ENCODE data around the gene ORC5. TPM values are rescaled to one million over a fixed set of nuclear protein-coding genes. Genes with fewer than 3 reads are reported as not detected.
A peak's percentile ranks its signal among the peaks of the same experiment; 100 is the strongest.

The ORC5 gene
- total RNA-seq, 1 donor: 22.1 TPM

DNA sequence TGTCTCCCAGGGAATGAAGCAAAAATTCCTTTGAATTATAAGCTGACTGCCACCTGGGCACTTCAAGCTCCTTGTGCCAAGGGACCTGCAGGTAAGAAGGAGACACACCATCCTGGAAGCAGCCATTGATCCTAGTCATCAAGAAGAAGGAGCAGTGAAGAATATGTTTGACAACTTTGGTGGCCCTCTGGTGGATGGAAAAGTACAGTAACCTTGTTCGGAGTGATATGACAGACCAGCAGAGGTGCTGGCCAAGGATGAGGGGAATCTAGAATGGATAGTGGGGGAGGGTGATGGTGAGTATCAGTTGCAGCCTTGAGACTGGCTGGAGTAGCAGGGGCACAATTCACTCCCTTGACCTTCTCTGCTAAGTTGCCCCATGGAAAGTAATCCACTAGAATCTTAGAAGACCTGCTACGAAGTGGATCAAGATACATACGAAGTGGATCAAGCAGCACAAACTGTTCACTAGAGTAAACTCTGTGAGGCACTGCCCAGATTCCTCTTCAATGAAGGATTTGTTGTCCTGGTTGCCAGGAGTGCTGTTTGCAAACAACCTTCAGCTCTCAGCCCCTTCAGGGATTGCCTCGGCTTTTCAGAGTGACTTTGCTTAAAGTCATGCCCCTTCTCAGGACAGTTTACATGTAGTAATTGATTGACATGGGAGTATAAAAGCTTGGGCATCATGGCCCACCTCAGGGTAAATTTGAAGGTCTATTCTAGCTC is 44.8 kb upstream of the ORC5 start:
- Histone ChIP-seq H3K4me1 (ENCODE audit: insufficient read depth, low read length) (no peaks in the 10 kb centered on the region), H3K27ac (ENCODE audit: low read depth, low read length) (no peak overlapping the region), H3K9me3 (ENCODE audit: low read depth, low read length) (no peaks in the 10 kb centered on the region), H2AFZ (ENCODE audit: low read length) (no peak overlapping the region), H3K79me2 (ENCODE audit: insufficient read depth, low read length) (no peaks in the 10 kb centered on the region), H3K27me3 (ENCODE audit: insufficient read depth, low read length) (no peaks in the 10 kb centered on the region), H4K20me1 (ENCODE audit: insufficient read depth, low read length) (no peaks in the 10 kb centered on the region), H3K4me2 (ENCODE audit: insufficient read depth, low read length) (no peak overlapping the region), H3K4me3 (ENCODE audit: insufficient read depth, low read length) (no peak overlapping the region), H3K36me3 (ENCODE audit: insufficient read depth, low read length) (no peaks in the 10 kb centered on the region)
- no peak for DNase-seq (ENCODE audit: insufficient read length, low spot score, missing footprints)
- TF ChIP-seq, protein P1, sequence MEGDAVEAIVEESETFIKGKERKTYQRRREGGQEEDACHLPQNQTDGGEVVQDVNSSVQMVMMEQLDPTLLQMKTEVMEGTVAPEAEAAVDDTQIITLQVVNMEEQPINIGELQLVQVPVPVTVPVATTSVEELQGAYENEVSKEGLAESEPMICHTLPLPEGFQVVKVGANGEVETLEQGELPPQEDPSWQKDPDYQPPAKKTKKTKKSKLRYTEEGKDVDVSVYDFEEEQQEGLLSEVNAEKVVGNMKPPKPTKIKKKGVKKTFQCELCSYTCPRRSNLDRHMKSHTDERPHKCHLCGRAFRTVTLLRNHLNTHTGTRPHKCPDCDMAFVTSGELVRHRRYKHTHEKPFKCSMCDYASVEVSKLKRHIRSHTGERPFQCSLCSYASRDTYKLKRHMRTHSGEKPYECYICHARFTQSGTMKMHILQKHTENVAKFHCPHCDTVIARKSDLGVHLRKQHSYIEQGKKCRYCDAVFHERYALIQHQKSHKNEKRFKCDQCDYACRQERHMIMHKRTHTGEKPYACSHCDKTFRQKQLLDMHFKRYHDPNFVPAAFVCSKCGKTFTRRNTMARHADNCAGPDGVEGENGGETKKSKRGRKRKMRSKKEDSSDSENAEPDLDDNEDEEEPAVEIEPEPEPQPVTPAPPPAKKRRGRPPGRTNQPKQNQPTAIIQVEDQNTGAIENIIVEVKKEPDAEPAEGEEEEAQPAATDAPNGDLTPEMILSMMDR (IDR thresholded peaks at IDR 0.05; ENCODE audit: extremely low read depth, low read depth, low read length): peak; percentile 44

DNA sequence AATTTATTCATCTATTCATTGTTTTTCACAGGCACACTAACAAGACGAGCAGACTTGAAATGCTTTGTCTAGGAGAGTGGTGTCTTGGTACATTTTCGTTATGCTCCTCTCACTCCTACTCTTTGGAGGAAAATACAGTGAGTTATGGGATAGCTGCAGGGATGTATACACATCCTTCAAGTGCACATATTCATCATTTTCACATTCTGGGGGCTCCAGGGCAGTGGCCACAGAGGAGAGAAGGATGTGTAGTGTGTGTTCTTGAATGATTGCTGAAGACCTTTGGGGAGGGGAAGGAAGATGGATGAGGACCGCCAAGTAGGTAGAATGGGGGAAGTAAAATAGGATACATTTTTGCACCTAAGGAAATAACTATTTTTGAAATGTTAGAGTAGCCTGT is 34.8 kb upstream of the ORC5 start:
- peaks cover 13% of the 10 kb centered on the region for H3K27me3 ChIP-seq (ENCODE audit: insufficient read depth, low read length)
- H3K4me3 ChIP-seq (ENCODE audit: insufficient read depth, low read length): no peak overlapping the region
- no peak overlapping the region for H3K27ac ChIP-seq (ENCODE audit: low read depth, low read length)
- no peaks in the 10 kb centered on the region for H3K79me2 ChIP-seq (ENCODE audit: insufficient read depth, low read length)
- H4K20me1 ChIP-seq (ENCODE audit: insufficient read depth, low read length): no peaks in the 10 kb centered on the region
- TF ChIP-seq, protein P1 (IDR thresholded peaks at IDR 0.05; ENCODE audit: extremely low read depth, low read depth, low read length): no peak
- no peak overlapping the region for H3K4me2 ChIP-seq (ENCODE audit: insufficient read depth, low read length)
- H3K36me3 ChIP-seq (ENCODE audit: insufficient read depth, low read length): no peaks in the 10 kb centered on the region
- no peak for DNase-seq (ENCODE audit: insufficient read length, low spot score, missing footprints)
- H2AFZ ChIP-seq (ENCODE audit: low read length): no peak overlapping the region
- peaks cover 11% of the 10 kb centered on the region for H3K4me1 ChIP-seq (ENCODE audit: insufficient read depth, low read length)
- no peaks in the 10 kb centered on the region for H3K9me3 ChIP-seq (ENCODE audit: low read depth, low read length)

DNA sequence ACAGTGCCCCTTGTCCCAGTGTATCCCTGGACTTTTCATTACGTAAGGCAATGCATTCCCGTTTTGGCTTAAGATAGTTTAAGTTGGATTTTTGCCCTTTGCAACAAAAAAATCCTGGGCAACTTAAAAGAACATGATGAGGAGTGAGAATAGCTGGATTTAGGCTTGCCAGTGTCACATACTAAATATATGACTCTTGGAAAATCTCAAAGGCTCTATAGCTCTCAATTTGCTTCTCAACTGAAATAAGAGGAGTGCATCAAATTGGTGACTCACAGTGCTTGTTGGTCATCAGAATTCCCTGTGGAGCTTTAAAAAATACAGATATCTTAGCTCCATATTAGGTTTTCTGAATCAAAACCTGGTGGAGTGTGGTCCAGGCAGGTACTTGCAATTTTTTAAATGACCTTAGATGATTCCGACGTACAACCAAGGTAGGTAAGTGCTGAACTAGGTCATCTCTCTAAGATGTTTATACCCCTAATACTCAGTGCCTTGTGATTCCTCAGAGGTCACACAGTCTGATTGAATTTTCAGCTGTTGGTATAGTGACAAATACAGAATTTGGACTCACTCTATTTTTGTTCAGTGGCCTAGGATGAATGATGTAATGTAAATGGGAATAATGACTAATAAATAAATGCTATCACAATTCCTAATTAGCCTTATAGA is 33.9 kb upstream of the ORC5 start:
- Histone ChIP-seq H3K9me3 (ENCODE audit: low read depth, low read length) (no peaks in the 10 kb centered on the region), H3K79me2 (ENCODE audit: insufficient read depth, low read length) (no peaks in the 10 kb centered on the region), H2AFZ (ENCODE audit: low read length) (no peak overlapping the region), H3K4me3 (ENCODE audit: insufficient read depth, low read length) (no peak overlapping the region), H4K20me1 (ENCODE audit: insufficient read depth, low read length) (no peaks in the 10 kb centered on the region), H3K27ac (ENCODE audit: low read depth, low read length) (no peak overlapping the region), H3K27me3 (ENCODE audit: insufficient read depth, low read length) (peaks cover 13% of the 10 kb centered on the region), H3K36me3 (ENCODE audit: insufficient read depth, low read length) (no peaks in the 10 kb centered on the region), H3K4me1 (ENCODE audit: insufficient read depth, low read length) (peaks cover 11% of the 10 kb centered on the region), H3K4me2 (ENCODE audit: insufficient read depth, low read length) (no peak overlapping the region)
- TF ChIP-seq, protein P1 (IDR thresholded peaks at IDR 0.05; ENCODE audit: extremely low read depth, low read depth, low read length): no peak
- DNase-seq (ENCODE audit: insufficient read length, low spot score, missing footprints): peak; percentile 68

DNA sequence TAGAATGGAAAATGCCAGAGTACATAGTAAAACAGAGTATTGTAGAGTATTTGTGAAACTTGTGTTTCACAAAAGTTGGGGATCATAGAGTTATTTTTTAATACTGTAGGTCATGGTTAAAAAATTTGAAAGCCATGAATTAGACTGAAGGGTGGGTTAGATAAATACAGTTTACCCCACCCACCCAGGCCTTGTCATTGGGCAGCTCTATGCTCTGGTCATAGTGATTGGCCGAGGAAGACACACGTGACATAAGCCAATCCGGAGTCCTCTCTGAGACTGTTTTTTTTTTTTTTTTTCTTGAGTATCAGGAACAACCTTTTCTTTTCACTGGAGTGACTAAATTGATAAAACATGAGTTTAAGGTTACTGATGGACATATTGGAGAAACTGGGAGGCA is 33.3 kb upstream of the ORC5 start:
- TF ChIP-seq, protein P1 (IDR thresholded peaks at IDR 0.05; ENCODE audit: extremely low read depth, low read depth, low read length): no peak
- Histone ChIP-seq H3K9me3 (ENCODE audit: low read depth, low read length) (no peaks in the 10 kb centered on the region), H4K20me1 (ENCODE audit: insufficient read depth, low read length) (no peaks in the 10 kb centered on the region), H3K27ac (ENCODE audit: low read depth, low read length) (no peak overlapping the region), H3K79me2 (ENCODE audit: insufficient read depth, low read length) (no peaks in the 10 kb centered on the region), H3K27me3 (ENCODE audit: insufficient read depth, low read length) (peaks cover 13% of the 10 kb centered on the region), H2AFZ (ENCODE audit: low read length) (no peak overlapping the region), H3K4me1 (ENCODE audit: insufficient read depth, low read length) (peaks cover 11% of the 10 kb centered on the region), H3K4me2 (ENCODE audit: insufficient read depth, low read length) (no peak overlapping the region), H3K4me3 (ENCODE audit: insufficient read depth, low read length) (no peak overlapping the region), H3K36me3 (ENCODE audit: insufficient read depth, low read length) (no peaks in the 10 kb centered on the region)
- no peak for DNase-seq (ENCODE audit: insufficient read length, low spot score, missing footprints)

All from osteoblast (primary cell).